GM19043 (cell line): Measurements from ENCODE around the gene DIPK1B.

ENCODE experiments used
- ATAC-seq: cut with Tn5 transposase; IDR thresholded peaks from one replicate; pipeline ENCODE4 v1.9.1; 2021; ENCODE audit warnings: low read depth; ENCODE audit not compliant: unreplicated experiment

Gene DIPK1B

GRCh38 chr9:136733611-136734010, 21.2 kb downstream of the DIPK1B start:
- no peak for ATAC-seq

- ATAC-seq: no peak
Observed at GRCh38 chr9:136734837-136735496, 22.6 kb downstream of the DIPK1B start.

- no peak for ATAC-seq
Observed at GRCh38 chr9:136735812-136736480, 23.6 kb downstream of the DIPK1B start.

GRCh38 chr9:136738960-136739359, 26.6 kb downstream of the DIPK1B start:
- ATAC-seq: no peak

- ATAC-seq: no peak
Observed at GRCh38 chr9:136739509-136739908, 27.1 kb downstream of the DIPK1B start.

- no peak for ATAC-seq
Observed at GRCh38 chr9:136740069-136740468, 27.7 kb downstream of the DIPK1B start.

GRCh38 chr9:136740491-136740890, 28.1 kb downstream of the DIPK1B start:
- ATAC-seq: no peak

- ATAC-seq: no peak
Observed at GRCh38 chr9:136740971-136741882, 28.9 kb downstream of the DIPK1B start.

- no peak for ATAC-seq
Observed at GRCh38 chr9:136741883-136742571, 29.7 kb downstream of the DIPK1B start.

GRCh38 chr9:136742591-136743391, 30.4 kb downstream of the DIPK1B start, which contains the start of gene LCN10:
LCN10 (minus strand) TSS chr9:136742940; CDS start chr9:136742903, 37 bp downstream.
- no peak for ATAC-seq

- no peak for ATAC-seq
Observed at GRCh38 chr9:136743639-136744211, 31.4 kb downstream of the DIPK1B start.

- ATAC-seq: no peak
Observed at GRCh38 chr9:136744773-136745172, 32.4 kb downstream of the DIPK1B start.

- no peak for ATAC-seq
Observed at GRCh38 chr9:136745389-136746154, 33.2 kb downstream of the DIPK1B start.

GRCh38 chr9:136746155-136746490, 33.8 kb downstream of the DIPK1B start:
- ATAC-seq: no peak

- no peak for ATAC-seq
Observed at GRCh38 chr9:136746621-136747020, 34.2 kb downstream of the DIPK1B start.

GRCh38 chr9:136747161-136748060, 35.0 kb downstream of the DIPK1B start:
- ATAC-seq: no peak

GRCh38 chr9:136748201-136748600, 35.8 kb downstream of the DIPK1B start, which contains the start of gene LCN6:
LCN6 (minus strand) TSS chr9:136748525; CDS start chr9:136748483, 42 bp downstream.
- ATAC-seq: no peak
